ENCODE measurements around the gene REEP6. TPM values are rescaled to one million over a fixed set of nuclear protein-coding genes. Genes with fewer than 3 reads are reported as not detected.
"Not testable (repeated sequence)": the region's sequence is repeated elsewhere in the genome, so short reads cannot be mapped to it uniquely, and the experiment has no call there.

Gene REEP6
- total RNA-seq, 1 experiment from 2014 or later = 0.79 TPM

GRCh38 chr19:1488282-1488601 lies 2.7 kb upstream of the REEP6 start:
- no peak for DNase-seq (ENCODE audit: extremely low read depth, low read depth)

- DNase-seq (ENCODE audit: extremely low read depth, low read depth) = no peak
Measured at GRCh38 chr19:1489463-1490310, 1.3 kb upstream of the REEP6 start.

GRCh38 chr19:1490311-1491113 lies 469 bp upstream of the REEP6 start, which contains the start of gene PCSK4:
Gene PCSK4 (minus strand): TSS chr19:1490350. CDS start chr19:1490346, 4 bp downstream.
- peak; percentile 98 for DNase-seq (ENCODE audit: extremely low read depth, low read depth)

GRCh38 chr19:1491849-1492170 lies 829 bp downstream of the REEP6 start:
- DNase-seq (ENCODE audit: extremely low read depth, low read depth) = no peak

GRCh38 chr19:1492474-1493006 lies 1.6 kb downstream of the REEP6 start:
- DNase-seq (ENCODE audit: extremely low read depth, low read depth) = no peak

- DNase-seq (ENCODE audit: extremely low read depth, low read depth) = no peak
Measured at GRCh38 chr19:1494115-1494815, 3.3 kb downstream of the REEP6 start.

- DNase-seq (ENCODE audit: extremely low read depth, low read depth) = no peak
Measured at GRCh38 chr19:1495051-1495798, 4.2 kb downstream of the REEP6 start.

GRCh38 chr19:1495799-1496713 lies 5.1 kb downstream of the REEP6 start:
- no peak for DNase-seq (ENCODE audit: extremely low read depth, low read depth)

GRCh38 chr19:1496714-1497577 lies 6.0 kb downstream of the REEP6 start:
- DNase-seq (ENCODE audit: extremely low read depth, low read depth) = no peak

GRCh38 chr19:1497578-1498235 lies 6.7 kb downstream of the REEP6 start:
- no peak for DNase-seq (ENCODE audit: extremely low read depth, low read depth)

- not testable (repeated sequence) for DNase-seq (ENCODE audit: extremely low read depth, low read depth)
Measured at GRCh38 chr19:1499231-1499630, 8.2 kb downstream of the REEP6 start.

- DNase-seq (ENCODE audit: extremely low read depth, low read depth) = no peak
Measured at GRCh38 chr19:1501200-1501595, 10.2 kb downstream of the REEP6 start.

- DNase-seq (ENCODE audit: extremely low read depth, low read depth) = no peak
Measured at GRCh38 chr19:1502433-1503088, 11.6 kb downstream of the REEP6 start.

- peak; percentile 22 for DNase-seq (ENCODE audit: extremely low read depth, low read depth)
Measured at GRCh38 chr19:1503089-1503924, 12.3 kb downstream of the REEP6 start.

- no peak for DNase-seq (ENCODE audit: extremely low read depth, low read depth)
Measured at GRCh38 chr19:1503925-1504773, 13.2 kb downstream of the REEP6 start.

Measured in NCI-H460 (cell line).